Neuron (in vitro differentiated cells): ENCODE results near the gene MLLT6.

Source experiments
- H2AFZ ChIP-seq: one replicate; pipeline ENCODE4 v1.6.1; 2013; ENCODE audit warnings: low read depth, mild to moderate bottlenecking, inconsistent platforms, low read length, moderate library complexity
- H3K27me3 ChIP-seq: one replicate; pipeline ENCODE4 v1.6.1; 2013; ENCODE audit warnings: low read length; ENCODE audit not compliant: insufficient read depth
- H3K36me3 ChIP-seq: one replicate; pipeline ENCODE4 v1.6.1; 2013; ENCODE audit warnings: low read length; ENCODE audit not compliant: insufficient read depth
- H3K4me1 ChIP-seq: one replicate; pipeline ENCODE4 v1.6.1; 2013; ENCODE audit warnings: low read length; ENCODE audit not compliant: insufficient read depth
- H3K4me3 ChIP-seq: 2 replicates; pipeline ENCODE4 v1.5.1; 2013; ENCODE audit warnings: mild to moderate bottlenecking, low read length, moderate library complexity
- H3K9me3 ChIP-seq: one replicate; pipeline ENCODE4 v1.6.1; 2013; ENCODE audit warnings: low read length

The MLLT6 gene

DNA sequence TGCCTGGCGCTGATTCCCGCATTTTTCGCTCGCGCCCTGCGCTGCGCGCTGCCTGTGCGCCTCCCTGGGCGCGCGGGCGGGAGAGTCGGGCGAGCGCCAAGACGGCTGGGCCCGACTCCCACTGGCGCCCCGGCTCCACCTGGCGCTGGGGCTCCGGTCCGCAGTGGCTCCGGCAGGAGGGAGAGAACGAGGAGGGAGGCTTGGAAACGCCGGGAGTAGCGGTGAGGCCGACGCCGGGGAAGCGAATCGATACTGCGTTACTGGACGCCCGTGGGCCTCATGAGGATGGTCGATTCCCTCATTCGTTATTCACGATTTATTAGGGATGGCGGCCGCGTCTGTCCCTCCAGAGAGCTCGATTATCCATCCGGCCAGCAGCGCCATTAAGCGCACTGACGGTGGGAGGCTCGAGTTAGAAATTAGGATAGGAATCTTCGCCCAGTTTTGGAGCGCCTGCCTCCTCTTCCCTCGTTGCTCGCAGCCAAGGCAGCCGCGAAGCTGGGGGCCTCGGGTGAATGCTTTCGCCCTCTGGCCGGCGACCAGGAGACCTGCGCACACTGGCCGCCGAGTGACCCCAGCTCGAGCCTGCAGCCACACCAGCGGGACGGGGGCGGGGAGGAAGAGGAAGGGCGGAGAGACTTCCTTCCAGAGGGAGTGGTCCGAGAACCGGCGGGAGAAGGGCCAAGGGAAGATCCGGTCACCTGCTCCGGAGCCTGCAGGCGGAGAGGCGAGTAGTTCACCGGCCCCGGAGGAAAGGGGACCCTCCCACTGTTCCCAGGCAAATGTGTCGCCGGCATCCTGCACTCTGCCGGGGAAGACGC lies 44.4 kb downstream of the MLLT6 start:
- peaks cover 2% of the 10 kb centered on the region for H3K36me3 ChIP-seq
- no peaks in the 10 kb centered on the region for H3K9me3 ChIP-seq
- no peaks in the 10 kb centered on the region for H3K27me3 ChIP-seq
- H2AFZ ChIP-seq = peak overlapping the region; percentile 38
- H3K4me1 ChIP-seq = peaks cover 40% of the 10 kb centered on the region
- peak overlapping the region; percentile 67 for H3K4me3 ChIP-seq

DNA sequence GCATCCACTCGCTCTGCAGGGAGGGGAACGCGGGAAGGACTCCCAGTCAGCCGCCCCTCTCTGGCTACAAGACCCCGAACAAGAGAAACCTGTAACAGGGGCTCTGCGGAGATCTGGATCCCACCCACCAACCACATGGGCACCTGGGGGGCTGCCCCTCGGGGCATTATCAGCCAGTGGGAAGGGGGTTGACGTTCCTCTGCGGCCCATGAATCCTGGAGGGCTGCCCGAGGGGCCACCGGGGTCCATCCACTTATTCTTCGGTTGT lies 44.9 kb downstream of the MLLT6 start:
- Histone ChIP-seq H2AFZ (peak overlapping the region; percentile 38), H3K36me3 (peaks cover 5% of the 10 kb centered on the region), H3K27me3 (no peaks in the 10 kb centered on the region), H3K4me3 (peak overlapping the region; percentile 67), H3K4me1 (peaks cover 40% of the 10 kb centered on the region), H3K9me3 (no peaks in the 10 kb centered on the region)

DNA sequence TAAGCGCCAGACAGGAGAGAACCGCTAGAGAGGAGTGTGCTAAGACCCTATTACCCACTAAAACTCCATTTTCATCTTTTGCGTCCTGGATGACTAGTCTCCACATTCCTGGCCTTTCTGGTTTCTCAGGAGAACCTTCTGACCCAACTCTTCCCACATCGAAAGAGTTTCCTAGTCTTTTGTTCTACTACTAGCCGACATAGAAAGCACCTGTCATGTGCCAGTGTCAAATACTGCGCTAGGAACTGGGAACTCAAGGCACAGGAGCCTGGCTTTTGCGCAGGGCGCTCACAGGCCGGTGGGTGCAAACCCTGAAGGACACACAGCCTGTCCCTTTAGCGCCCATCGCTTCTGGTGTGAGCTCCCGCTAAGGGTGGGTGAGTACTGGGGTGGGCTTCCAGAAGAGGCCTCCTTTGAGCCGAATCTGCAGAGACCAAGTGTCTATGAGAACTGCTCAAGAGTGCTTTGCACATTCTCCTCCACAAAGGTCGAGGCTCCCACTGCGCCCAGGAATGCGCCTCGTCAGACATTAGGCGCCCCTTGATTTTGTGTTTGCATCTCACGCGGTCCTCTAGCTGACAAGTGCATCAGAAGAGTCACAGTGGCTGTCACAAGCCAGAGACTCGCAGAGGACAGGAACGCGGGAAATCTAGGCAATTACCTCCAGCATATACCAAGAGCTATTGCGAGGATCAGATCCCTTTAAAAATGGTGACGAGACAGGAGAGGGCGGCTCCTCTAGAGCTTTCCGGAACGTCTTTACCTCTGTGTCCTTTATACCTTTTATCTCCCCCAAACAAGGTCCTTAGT lies 45.4 kb downstream of the MLLT6 start:
- peaks cover 37% of the 10 kb centered on the region for H3K4me1 ChIP-seq
- peak overlapping the region; percentile 67 for H3K4me3 ChIP-seq

GRCh38 chr17:38751144-38751807 lies 46.2 kb downstream of the MLLT6 start:
- Histone ChIP-seq H3K9me3 (no peaks in the 10 kb centered on the region), H3K27me3 (no peaks in the 10 kb centered on the region), H3K4me1 (peaks cover 30% of the 10 kb centered on the region), H3K36me3 (peaks cover 12% of the 10 kb centered on the region), H2AFZ (no peak overlapping the region), H3K4me3 (peak overlapping the region; percentile 67)

More for the DNA sequence above, 45.4 kb downstream of the MLLT6 start:
- Histone ChIP-seq H3K9me3 (no peaks in the 10 kb centered on the region), H3K27me3 (no peaks in the 10 kb centered on the region), H3K36me3 (peaks cover 5% of the 10 kb centered on the region), H2AFZ (peak overlapping the region; percentile 38)

- H2AFZ ChIP-seq = peak overlapping the region; percentile 35
- H3K27me3 ChIP-seq = no peaks in the 10 kb centered on the region
- H3K4me3 ChIP-seq = peak overlapping the region; percentile 67
- peaks cover 24% of the 10 kb centered on the region for H3K4me1 ChIP-seq
- no peaks in the 10 kb centered on the region for H3K9me3 ChIP-seq
- H3K36me3 ChIP-seq = peaks cover 15% of the 10 kb centered on the region
These were observed 46.8 kb downstream of the MLLT6 start for GRCh38 chr17:38751808-38752307.

- Histone ChIP-seq H3K27me3 (no peaks in the 10 kb centered on the region), H3K9me3 (no peaks in the 10 kb centered on the region), H3K36me3 (peaks cover 15% of the 10 kb centered on the region), H2AFZ (peak within 1 kb of the TSS; percentile 35), H3K4me1 (peaks cover 21% of the 10 kb centered on the region), H3K4me3 (peak within 1 kb of the TSS; percentile 67)
These were observed 47.4 kb downstream of the MLLT6 start, which contains the start of gene PSMB3 for GRCh38 chr17:38752308-38753070. TSS of gene PSMB3 (plus strand) at chr17:38752741. CDS start at chr17:38752827, 86 bp downstream.

- no peaks in the 10 kb centered on the region for H3K9me3 ChIP-seq
- H2AFZ ChIP-seq = no peak overlapping the region
- H3K4me1 ChIP-seq = peaks cover 21% of the 10 kb centered on the region
- H3K36me3 ChIP-seq = peaks cover 18% of the 10 kb centered on the region
- H3K4me3 ChIP-seq = peak overlapping the region; percentile 67
- no peaks in the 10 kb centered on the region for H3K27me3 ChIP-seq
These were observed 48.0 kb downstream of the MLLT6 start for GRCh38 chr17:38753071-38753506.

- Histone ChIP-seq H3K4me1 (no peaks in the 10 kb centered on the region), H3K36me3 (peaks cover 69% of the 10 kb centered on the region)
These were observed 56.5 kb downstream of the MLLT6 start for GRCh38 chr17:38761612-38762011.

DNA sequence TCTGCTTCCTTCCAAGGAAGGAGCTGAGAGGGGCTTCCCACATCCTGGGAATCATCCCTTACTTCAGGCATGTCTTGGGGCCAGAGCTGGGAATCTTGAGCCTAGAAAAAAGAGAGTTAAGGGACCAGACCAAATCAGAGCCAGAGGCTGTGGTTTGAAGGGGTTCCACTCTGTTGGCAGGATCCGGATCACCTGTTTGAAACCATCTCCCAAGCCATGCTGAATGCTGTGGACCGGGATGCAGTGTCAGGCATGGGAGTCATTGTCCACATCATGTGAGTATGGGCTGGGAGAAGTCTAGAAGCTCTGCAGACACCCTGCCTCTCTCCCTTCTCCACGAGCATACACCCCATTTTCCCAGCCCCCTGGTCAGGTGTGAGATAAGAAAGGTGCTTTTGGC lies 57.2 kb downstream of the MLLT6 start:
- Histone ChIP-seq H3K4me1 (no peaks in the 10 kb centered on the region), H3K36me3 (peaks cover 75% of the 10 kb centered on the region), H2AFZ (no peak overlapping the region)

More at GRCh38 chr17:38761612-38762011, 56.5 kb downstream of the MLLT6 start:
- Histone ChIP-seq H2AFZ (no peak overlapping the region), H3K9me3 (no peaks in the 10 kb centered on the region), H3K27me3 (no peaks in the 10 kb centered on the region), H3K4me3 (no peak overlapping the region)

DNA sequence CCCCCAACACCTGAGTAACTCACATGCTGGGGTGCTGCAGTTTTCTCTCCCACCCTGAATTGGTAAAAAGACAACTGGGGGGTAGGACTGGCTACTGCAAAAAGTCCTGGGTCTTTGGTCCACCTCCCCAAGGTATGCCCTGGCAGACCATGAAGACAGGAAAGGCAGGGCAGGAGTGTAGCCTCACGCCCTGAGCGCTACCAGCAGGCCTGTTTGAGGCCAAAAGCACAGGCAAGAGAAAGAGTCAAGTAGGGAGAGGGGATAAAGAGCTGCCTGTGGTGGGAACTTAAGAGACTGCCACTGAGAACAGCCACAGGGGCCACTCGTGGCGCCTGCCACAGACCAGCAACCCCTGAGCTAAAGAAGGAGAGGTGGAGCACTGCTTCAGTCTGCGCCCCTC lies 61.3 kb downstream of the MLLT6 start:
- Histone ChIP-seq H3K4me1 (no peaks in the 10 kb centered on the region), H2AFZ (no peak overlapping the region), H3K4me3 (no peak overlapping the region), H3K36me3 (peaks cover 89% of the 10 kb centered on the region), H3K9me3 (no peaks in the 10 kb centered on the region), H3K27me3 (no peaks in the 10 kb centered on the region)

More for the DNA sequence above, 57.2 kb downstream of the MLLT6 start:
- H3K27me3 ChIP-seq = no peaks in the 10 kb centered on the region
- no peaks in the 10 kb centered on the region for H3K9me3 ChIP-seq
- H3K4me3 ChIP-seq = no peak overlapping the region

DNA sequence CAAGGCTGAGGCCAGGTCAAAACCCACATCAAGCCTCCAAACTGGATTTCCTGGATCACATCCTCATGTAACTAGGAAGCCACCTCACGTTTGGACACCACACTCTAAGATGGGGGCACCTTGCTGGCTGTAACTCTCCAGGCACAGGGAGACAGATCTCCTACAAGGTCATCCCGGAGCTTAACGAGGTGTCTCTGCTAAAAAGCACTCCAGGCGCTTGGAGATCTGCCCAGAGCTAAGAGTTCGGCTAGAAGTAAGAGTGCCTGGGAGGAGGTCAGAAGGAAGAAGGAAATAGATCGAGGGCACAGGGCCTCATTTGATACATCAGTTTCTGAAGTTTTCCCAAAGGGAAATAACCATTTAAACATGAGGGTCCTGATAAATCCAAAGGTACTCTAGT lies 63.3 kb downstream of the MLLT6 start:
- Histone ChIP-seq H3K4me1 (no peaks in the 10 kb centered on the region), H3K27me3 (no peaks in the 10 kb centered on the region), H3K9me3 (no peaks in the 10 kb centered on the region), H3K4me3 (no peak overlapping the region), H2AFZ (no peak overlapping the region), H3K36me3 (peaks cover 97% of the 10 kb centered on the region)

GRCh38 chr17:38773258-38773657 lies 68.2 kb downstream of the MLLT6 start:
- H3K27me3 ChIP-seq = no peaks in the 10 kb centered on the region
- no peak overlapping the region for H2AFZ ChIP-seq
- no peaks in the 10 kb centered on the region for H3K4me1 ChIP-seq
- H3K4me3 ChIP-seq = no peak overlapping the region
- peaks cover 91% of the 10 kb centered on the region for H3K36me3 ChIP-seq
- no peaks in the 10 kb centered on the region for H3K9me3 ChIP-seq
